KMS-11 (cell line): ENCODE measurements around the gene TWNK.

ENCODE experiments used
- H2AFZ ChIP-seq: fragments of 200-600 bp; sonication (generic); 2 replicates; pipeline ENCODE4 v1.6.1; 2016; ENCODE audit warnings: antibody characterized with exemption, mixed run types, low read depth
- H3K27ac ChIP-seq: fragments of 200-600 bp; sonication (generic); 2 replicates; pipeline ENCODE4 v1.6.1; 2016; ENCODE audit warnings: mild to moderate bottlenecking, mixed run types
- H3K27me3 ChIP-seq: fragments of 200-600 bp; sonication (generic); 2 replicates; pipeline ENCODE4 v1.6.1; 2017; ENCODE audit warnings: mild to moderate bottlenecking, low read depth, mixed run types, moderate library complexity; ENCODE audit not compliant: insufficient read depth
- H3K36me3 ChIP-seq: fragments of 200-600 bp; sonication (generic); 2 replicates; pipeline ENCODE4 v1.6.1; 2017; ENCODE audit warnings: mild to moderate bottlenecking, mixed run types; ENCODE audit not compliant: insufficient read depth
- H3K4me1 ChIP-seq: fragments of 200-600 bp; sonication (generic); 2 replicates; pipeline ENCODE4 v1.6.1; 2016; ENCODE audit warnings: mild to moderate bottlenecking, low read depth, mixed run types; ENCODE audit not compliant: poor library complexity, severe bottlenecking
- H3K4me2 ChIP-seq: fragments of 200-600 bp; sonication (generic); 2 replicates; pipeline ENCODE4 v1.7.0; 2016; ENCODE audit warnings: mild to moderate bottlenecking, mixed run types
- H3K4me3 ChIP-seq: fragments of 200-600 bp; sonication (generic); IDR thresholded peaks from 2 replicates; pipeline ENCODE4 v1.6.1; 2017; ENCODE audit warnings: low read depth, low read length, mixed read lengths; ENCODE audit not compliant: insufficient read depth
- H3K79me2 ChIP-seq: fragments of 200-600 bp; sonication (generic); 2 replicates; pipeline ENCODE4 v1.6.1; 2016; ENCODE audit warnings: low read depth, mixed run types; ENCODE audit not compliant: insufficient read depth
- H3K9ac ChIP-seq: fragments of 200-600 bp; sonication (generic); 2 replicates; pipeline ENCODE4 v1.6.1; 2016; ENCODE audit warnings: mild to moderate bottlenecking, mixed run types
- H4K20me1 ChIP-seq: fragments of 200-600 bp; sonication (generic); 2 replicates; pipeline ENCODE4 v1.6.1; 2016; ENCODE audit warnings: mild to moderate bottlenecking, mixed run types; ENCODE audit not compliant: insufficient read depth
- TF ChIP-seq, protein P1 (sequence below): fragments of 200-600 bp; sonication (generic); conservative IDR thresholded peaks from 2 replicates; pipeline ENCODE4 v1.6.1; 2017; ENCODE audit warnings: low read depth, mild to moderate bottlenecking, antibody characterized with exemption, low read length, moderate library complexity, mixed read lengths

The TWNK gene

DNA sequence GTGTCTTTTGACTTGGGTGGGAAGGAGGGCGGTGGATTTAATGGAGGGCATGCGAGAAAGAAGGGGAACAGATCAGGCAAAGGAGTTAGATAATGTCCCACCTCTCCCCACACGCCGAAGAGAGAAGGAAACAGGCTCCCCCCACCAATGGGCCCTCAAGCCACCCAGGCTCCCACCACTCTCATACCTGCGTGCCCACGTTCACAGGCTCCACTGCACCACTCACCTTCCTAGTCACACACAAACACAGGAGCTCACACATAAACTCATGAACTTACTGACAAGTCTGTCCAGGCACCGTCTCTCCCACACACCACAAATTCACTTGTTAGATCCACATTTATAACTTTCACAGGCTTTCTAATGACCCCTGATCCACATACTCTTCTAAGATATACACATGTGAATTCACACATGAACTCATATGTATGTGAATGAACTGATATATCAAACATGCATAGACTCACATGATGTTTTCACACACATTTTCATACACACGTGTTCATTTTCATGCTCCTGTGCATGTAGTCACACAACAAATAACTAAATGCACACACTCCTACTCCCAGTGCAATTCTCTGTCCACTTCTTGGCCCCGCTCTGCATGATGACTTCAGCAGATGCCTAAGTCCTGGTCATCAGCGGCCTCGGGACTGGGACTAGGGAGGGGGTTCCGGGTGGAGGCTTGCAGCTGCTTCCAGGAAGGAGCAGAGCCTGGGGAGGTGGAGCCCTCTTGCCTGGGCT, 13.7 kb downstream of the TWNK start:
- Histone ChIP-seq H3K9ac (no peak overlapping the region), H3K79me2 (no peaks in the 10 kb centered on the region), H3K4me1 (peaks cover 23% of the 10 kb centered on the region), H2AFZ (no peak overlapping the region), H3K27me3 (no peaks in the 10 kb centered on the region), H4K20me1 (no peaks in the 10 kb centered on the region), H3K4me2 (no peak overlapping the region), H3K36me3 (no peaks in the 10 kb centered on the region), H3K27ac (no peak overlapping the region), H3K4me3 (no peak overlapping the region)
- TF ChIP-seq, protein P1, sequence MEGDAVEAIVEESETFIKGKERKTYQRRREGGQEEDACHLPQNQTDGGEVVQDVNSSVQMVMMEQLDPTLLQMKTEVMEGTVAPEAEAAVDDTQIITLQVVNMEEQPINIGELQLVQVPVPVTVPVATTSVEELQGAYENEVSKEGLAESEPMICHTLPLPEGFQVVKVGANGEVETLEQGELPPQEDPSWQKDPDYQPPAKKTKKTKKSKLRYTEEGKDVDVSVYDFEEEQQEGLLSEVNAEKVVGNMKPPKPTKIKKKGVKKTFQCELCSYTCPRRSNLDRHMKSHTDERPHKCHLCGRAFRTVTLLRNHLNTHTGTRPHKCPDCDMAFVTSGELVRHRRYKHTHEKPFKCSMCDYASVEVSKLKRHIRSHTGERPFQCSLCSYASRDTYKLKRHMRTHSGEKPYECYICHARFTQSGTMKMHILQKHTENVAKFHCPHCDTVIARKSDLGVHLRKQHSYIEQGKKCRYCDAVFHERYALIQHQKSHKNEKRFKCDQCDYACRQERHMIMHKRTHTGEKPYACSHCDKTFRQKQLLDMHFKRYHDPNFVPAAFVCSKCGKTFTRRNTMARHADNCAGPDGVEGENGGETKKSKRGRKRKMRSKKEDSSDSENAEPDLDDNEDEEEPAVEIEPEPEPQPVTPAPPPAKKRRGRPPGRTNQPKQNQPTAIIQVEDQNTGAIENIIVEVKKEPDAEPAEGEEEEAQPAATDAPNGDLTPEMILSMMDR, result no peak

DNA sequence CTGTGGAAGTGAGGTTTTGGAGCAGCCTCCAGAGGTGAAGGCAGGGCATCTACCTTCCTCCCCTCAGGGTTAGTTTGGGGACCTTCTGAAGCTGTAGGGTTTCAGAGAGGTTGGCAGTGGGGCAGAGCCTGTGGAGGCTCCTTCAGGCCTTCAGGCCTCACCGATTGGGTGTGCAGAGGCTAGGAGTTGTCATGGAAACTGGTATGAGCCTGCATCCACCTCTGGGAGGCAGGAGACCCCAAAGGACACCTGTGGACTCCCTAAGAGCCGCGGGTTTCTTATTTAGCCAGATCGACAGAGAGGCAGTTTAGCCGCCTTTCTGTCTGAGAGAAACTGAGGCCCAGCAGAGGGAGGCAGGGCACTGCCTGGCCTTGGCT, 14.3 kb downstream of the TWNK start:
- Histone ChIP-seq H2AFZ (no peak overlapping the region), H3K9ac (no peak overlapping the region), H3K4me2 (no peak overlapping the region), H3K27ac (no peak overlapping the region), H4K20me1 (no peaks in the 10 kb centered on the region), H3K4me1 (peaks cover 18% of the 10 kb centered on the region), H3K4me3 (no peak overlapping the region), H3K27me3 (no peaks in the 10 kb centered on the region), H3K36me3 (no peaks in the 10 kb centered on the region), H3K79me2 (no peaks in the 10 kb centered on the region)
- TF ChIP-seq, protein P1, result no peak

DNA sequence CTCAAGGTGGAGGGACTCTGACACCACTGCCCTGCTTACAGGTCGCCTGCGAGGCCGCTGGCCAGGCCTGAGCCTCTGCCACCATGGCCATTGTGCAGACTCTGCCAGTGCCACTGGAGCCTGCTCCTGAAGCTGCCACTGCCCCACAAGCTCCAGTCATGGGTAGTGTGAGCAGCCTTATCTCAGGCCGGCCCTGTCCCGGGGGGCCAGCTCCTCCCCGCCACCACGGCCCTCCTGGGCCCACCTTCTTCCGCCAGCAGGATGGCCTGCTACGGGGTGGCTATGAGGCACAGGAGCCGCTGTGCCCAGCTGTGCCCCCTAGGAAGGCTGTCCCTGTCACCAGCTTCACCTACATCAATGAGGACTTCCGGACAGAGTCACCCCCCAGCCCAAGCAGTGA, 15.1 kb downstream of the TWNK start:
- TF ChIP-seq, protein P1, result no peak
- Histone ChIP-seq H3K27ac (no peak overlapping the region), H3K4me1 (peaks cover 16% of the 10 kb centered on the region), H2AFZ (no peak overlapping the region), H3K79me2 (no peaks in the 10 kb centered on the region), H4K20me1 (no peaks in the 10 kb centered on the region), H3K4me2 (no peak overlapping the region), H3K4me3 (no peak overlapping the region), H3K9ac (no peak overlapping the region), H3K36me3 (no peaks in the 10 kb centered on the region), H3K27me3 (no peaks in the 10 kb centered on the region)

DNA sequence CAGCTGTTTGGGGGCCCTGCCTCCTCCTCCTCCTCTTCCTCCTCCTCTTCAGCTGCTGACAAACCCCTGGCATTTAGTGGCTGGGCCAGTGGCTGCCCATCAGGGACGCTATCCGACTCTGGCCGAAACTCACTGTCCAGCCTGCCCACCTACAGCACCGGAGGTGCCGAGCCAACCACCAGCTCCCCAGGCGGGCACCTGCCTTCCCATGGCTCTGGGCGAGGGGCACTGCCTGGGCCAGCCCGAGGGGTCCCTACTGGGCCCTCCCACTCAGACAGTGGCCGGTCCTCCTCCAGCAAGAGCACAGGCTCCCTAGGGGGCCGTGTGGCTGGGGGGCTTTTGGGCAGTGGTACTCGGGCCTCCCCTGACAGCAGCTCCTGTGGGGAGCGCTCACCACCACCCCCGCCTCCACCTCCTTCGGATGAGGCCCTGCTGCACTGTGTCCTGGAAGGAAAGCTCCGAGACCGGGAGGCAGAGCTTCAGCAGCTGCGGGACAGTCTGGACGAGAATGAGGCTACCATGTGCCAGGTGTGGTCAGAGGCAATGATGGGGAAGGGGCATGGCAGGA, 16.4 kb downstream of the TWNK start:
- no peaks in the 10 kb centered on the region for H3K79me2 ChIP-seq
- TF ChIP-seq, protein P1, result no peak
- H3K36me3 ChIP-seq, result no peaks in the 10 kb centered on the region
- H2AFZ ChIP-seq, result no peak overlapping the region
- no peak overlapping the region for H3K27ac ChIP-seq
- H3K9ac ChIP-seq, result no peak overlapping the region
- H3K27me3 ChIP-seq, result no peaks in the 10 kb centered on the region
- H3K4me1 ChIP-seq, result peaks cover 12% of the 10 kb centered on the region
- H3K4me2 ChIP-seq, result no peak overlapping the region
- no peaks in the 10 kb centered on the region for H4K20me1 ChIP-seq
- H3K4me3 ChIP-seq, result no peak overlapping the region
